Spinal cord (tissue), 10 donors: ENCODE data around the gene HSF4. TPM values are rescaled to one million over a fixed set of nuclear protein-coding genes. Genes with fewer than 3 reads are reported as not detected.

Experiments used
- DNase-seq, 6 donors: peaks; one replicate each; pipeline versions ENCODE4 v3.0.0 to v3.0.0-alpha.2; 2013 to 2015; ENCODE audit warnings: low spot score in 6 of 6, low read depth in 4 of 6
- H3K27ac ChIP-seq: one replicate; pipeline ENCODE4 v1.5.1; 2013; ENCODE audit warnings: low read depth, low read length, control low read depth
- H3K27me3 ChIP-seq: one replicate; pipeline ENCODE4 v1.6.1; 2013; ENCODE audit warnings: low read length; ENCODE audit not compliant: control insufficient read depth, insufficient read depth
- H3K36me3 ChIP-seq: one replicate; pipeline ENCODE4 v1.6.1; 2013; ENCODE audit warnings: low read length; ENCODE audit not compliant: control insufficient read depth, insufficient read depth
- H3K4me1 ChIP-seq: one replicate; pipeline ENCODE4 v1.6.1; 2013; ENCODE audit warnings: low read length; ENCODE audit not compliant: control insufficient read depth, insufficient read depth
- H3K4me3 ChIP-seq: one replicate; pipeline ENCODE4 v1.5.1; 2013; ENCODE audit warnings: low read depth, low read length, control low read depth
- H3K9me3 ChIP-seq: one replicate; pipeline ENCODE4 v1.6.1; 2013; ENCODE audit warnings: low read length; ENCODE audit not compliant: control insufficient read depth, insufficient read depth
- WGBS: methylation state at CpG from one replicate; pipeline ENCODE4 v1.1.5; 2013; ENCODE audit warnings: missing lambda C conversion rate; ENCODE audit not compliant: insufficient coverage; 5-methylcytosine and 5-hydroxymethylcytosine counted together
- polyA plus RNA-seq, 2 donors: library from polyadenylated mRNA; unstranded; fragments of 120-200 nt; gene quantifications; one replicate each; pipeline ENCODE4 v1.2.1, GENCODE V29; 2013; ENCODE audit not compliant: insufficient read length in 2 of 2
- total RNA-seq, 2 donors: library from RNA; depleted of rRNA in 1 of 2; stranded (reverse); fragments of 120-200 nt in 1 of 2; fragments of >200 nt in 1 of 2; gene quantifications; one replicate each; pipeline versions ENCODE4 v1.2.3 to v1.2.4, GENCODE V29; 2013 to 2014
- donor health status: healthy.

Gene HSF4
- total and polyA plus RNA-seq, 4 donors: 14.0 to 55.0 (median 41.5) TPM

DNA sequence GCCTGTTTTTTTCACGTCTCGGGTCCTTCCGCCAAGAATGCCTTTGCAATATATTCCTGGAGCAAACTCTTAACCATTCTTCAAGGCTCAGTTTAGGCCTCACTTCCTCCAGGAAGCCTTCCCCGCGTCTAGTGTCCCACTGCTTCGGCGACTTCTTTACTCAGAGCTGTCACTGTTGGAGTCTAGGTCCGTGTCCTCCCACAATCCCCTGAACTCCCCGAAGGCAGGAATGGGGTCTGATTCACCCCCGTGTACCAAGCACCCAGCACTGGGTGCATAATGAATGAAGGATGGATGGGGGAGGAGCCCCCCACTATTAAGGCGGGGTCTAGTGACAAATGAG lies 18.7 kb downstream of the HSF4 start:
- Histone ChIP-seq H3K27ac (peak overlapping the region; percentile 87), H3K27me3 (no peaks in the 10 kb centered on the region), H3K36me3 (peaks cover 27% of the 10 kb centered on the region), H3K9me3 (no peaks in the 10 kb centered on the region), H3K4me3 (peak overlapping the region; percentile 68), H3K4me1 (peaks cover 50% of the 10 kb centered on the region)
- 3% methylated on average over 6 of the region's 11 CpGs for WGBS
- DNase-seq: no peak

DNA sequence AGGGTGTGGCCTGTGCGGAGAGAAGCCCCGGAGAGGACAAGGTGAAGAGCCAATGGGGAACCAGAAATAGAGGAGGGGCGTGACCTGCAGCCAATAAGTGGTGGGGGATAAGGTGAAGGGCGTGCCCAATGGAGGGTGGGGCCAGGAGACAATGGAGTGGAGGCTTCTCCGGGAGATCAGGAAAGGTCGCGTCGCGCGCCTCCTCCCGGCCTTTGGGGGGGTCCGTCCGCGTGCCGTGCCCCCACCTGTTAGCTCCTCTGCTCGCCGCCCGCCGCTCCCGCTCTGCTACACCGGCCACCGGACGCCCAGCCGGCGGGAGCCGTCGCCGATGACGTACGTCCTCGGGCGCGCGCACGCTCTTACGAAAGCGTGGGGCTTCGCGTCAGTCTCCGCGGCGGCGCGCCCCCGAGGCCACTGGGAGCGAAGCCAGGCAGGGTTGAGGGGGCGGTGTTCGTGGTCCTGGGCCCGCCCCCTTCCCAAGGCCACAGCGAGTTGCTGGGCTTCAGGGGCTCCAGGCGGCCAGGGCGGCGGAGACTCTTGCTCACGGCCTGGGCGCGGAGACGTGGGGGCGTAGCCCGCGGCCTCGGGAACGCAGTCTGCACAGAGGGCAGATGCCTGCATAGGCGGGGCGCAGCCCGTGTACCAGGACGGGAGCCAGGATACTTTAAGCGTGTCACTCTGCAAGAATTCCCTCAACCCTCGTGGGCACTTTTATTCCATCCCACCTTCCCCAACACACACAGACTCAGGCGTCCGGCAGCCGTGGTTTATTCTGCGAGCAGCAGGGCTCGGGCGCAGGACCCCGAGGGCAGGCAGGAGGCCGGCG lies 19.3 kb downstream of the HSF4 start, which contains the start of gene MATCAP1:
Gene MATCAP1, minus strand, starts transcription at position 337 of the 826 bp plus-strand sequence. CDS start 3,353 bp downstream, outside the sequence.
- H3K4me1 ChIP-seq: peaks cover 49% of the 10 kb centered on the region
- H3K36me3 ChIP-seq: peaks cover 31% of the 10 kb centered on the region
- peak within 1 kb of the TSS; percentile 68 for H3K4me3 ChIP-seq
- peak; percentile 91 to 99 (median 92) for DNase-seq
- no peaks in the 10 kb centered on the region for H3K9me3 ChIP-seq
- peak within 1 kb of the TSS; percentile 87 for H3K27ac ChIP-seq
- under 1% methylated on average over 77 of the region's 77 CpGs for WGBS
- H3K27me3 ChIP-seq: no peaks in the 10 kb centered on the region

DNA sequence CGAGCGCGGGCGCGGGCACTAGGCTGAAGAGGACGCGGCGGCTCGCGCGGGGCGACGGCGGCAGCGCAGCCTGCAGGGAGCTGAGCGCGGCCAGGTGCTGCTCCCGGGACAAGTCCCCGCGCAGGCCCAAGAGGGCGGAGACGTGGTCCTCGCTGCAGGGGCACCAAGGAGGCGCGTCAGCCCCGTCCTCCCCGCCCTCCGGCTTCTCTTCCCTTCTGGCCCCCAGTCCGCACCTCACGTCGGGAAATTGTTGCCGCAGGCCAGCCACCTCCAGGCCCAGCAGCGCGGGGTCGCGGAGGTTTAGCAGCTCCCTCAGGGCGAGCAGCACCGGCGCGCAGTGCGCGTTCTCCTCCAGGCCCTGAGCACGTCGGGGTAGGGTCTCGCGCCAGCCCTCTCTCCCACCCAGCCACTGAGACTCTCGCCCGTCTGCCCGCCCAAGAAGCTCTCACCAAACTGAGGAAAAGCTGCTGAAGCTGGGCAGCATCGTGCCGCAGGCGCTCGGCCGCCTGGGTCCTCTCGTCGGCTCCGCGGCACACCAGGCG lies 20.0 kb downstream of the HSF4 start:
- no peak for DNase-seq
- Histone ChIP-seq H3K36me3 (peaks cover 26% of the 10 kb centered on the region), H3K27ac (peak overlapping the region; percentile 87), H3K4me1 (peaks cover 47% of the 10 kb centered on the region), H3K27me3 (no peaks in the 10 kb centered on the region), H3K9me3 (no peaks in the 10 kb centered on the region), H3K4me3 (peak overlapping the region; percentile 68)
- 5% methylated on average over 59 of the region's 59 CpGs for WGBS

DNA sequence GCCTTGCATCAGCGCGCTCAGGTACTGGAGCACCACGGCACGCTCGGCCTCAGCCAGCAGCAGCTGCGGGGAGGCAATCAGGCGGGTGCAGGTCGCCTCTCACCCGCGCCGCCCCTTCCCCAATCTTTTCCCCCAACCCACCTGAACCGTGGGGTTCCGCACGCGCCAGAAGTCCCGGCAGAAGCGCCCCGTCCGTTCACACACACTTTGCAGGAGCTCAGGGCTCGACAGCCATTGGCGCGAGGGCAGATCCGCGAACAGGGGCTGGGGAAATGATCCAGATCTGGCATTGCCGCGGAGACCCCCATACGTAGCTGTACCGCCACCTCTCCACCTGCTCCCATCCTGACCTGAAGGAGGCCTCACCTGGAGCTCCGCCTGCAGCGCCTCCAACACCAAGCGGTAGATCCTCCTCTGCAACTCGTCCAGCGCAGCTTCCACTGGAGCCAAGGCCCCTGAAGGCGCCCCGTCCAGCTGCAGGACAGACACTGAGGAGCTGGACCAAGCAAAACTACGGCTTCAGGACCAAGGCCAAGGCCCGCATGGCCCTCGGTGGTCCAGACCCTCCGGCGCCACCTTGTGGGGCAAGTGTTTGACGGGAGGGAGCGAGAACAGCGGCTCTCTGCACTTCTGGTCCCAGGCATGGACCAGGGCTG lies 20.6 kb downstream of the HSF4 start:
- Histone ChIP-seq H3K27me3 (no peaks in the 10 kb centered on the region), H3K4me1 (peaks cover 47% of the 10 kb centered on the region), H3K36me3 (peaks cover 20% of the 10 kb centered on the region), H3K27ac (peak overlapping the region; percentile 40), H3K9me3 (no peaks in the 10 kb centered on the region), H3K4me3 (no peak overlapping the region)
- 12% methylated on average over 43 of the region's 43 CpGs for WGBS
- DNase-seq: peak in 4 of 6 donors; percentile 70 to 92 (median 80)

DNA sequence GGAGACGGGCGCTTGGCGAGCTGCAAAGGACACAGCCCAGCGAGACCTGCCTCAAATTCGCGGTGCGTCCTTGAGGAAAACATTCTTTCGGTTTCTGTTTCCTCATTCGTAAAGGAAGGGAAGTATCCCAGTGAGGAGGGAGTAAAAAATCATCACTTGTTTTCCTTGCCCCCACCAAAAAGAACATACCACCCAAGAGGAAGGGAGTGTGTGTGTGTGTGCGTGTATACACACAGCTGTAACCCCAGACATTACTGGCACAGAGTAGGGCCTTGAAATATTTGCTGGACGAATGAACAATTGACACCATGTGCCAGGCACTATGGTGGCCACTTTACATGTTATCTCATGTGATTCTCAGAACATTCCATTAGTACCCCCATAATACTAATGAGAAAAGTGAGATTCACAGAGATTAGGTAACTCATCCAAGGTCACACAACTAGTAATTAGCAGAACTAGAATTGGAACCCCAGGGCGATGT lies 21.1 kb downstream of the HSF4 start:
- WGBS: 12% methylated on average over 8 of the region's 12 CpGs
- peaks cover 14% of the 10 kb centered on the region for H3K36me3 ChIP-seq
- no peaks in the 10 kb centered on the region for H3K27me3 ChIP-seq
- peaks cover 44% of the 10 kb centered on the region for H3K4me1 ChIP-seq
- no peaks in the 10 kb centered on the region for H3K9me3 ChIP-seq
- DNase-seq: no peak
- no peak overlapping the region for H3K4me3 ChIP-seq
- H3K27ac ChIP-seq: no peak overlapping the region

DNA sequence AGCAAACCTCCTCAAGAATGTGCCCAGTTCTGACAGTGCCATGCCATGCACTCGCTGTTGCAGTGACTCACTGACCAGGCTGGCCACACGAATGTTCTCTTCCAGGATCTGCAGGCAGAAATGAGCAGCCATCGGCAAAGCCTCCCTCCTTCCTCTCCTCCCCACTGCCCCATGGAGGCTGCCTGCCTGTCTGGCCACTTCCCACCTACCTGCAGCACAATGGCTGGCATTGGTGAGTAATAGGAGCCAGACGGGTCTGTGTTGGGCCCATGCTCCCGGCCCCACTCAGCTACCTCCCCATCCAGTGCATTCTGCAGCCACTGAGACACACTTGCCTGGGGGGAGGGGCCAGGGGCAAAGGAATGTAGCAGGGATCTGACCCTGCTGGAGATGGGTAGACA lies 22.0 kb downstream of the HSF4 start:
- H3K27me3 ChIP-seq: no peaks in the 10 kb centered on the region
- H3K36me3 ChIP-seq: peaks cover 13% of the 10 kb centered on the region
- H3K27ac ChIP-seq: no peak overlapping the region
- DNase-seq: no peak
- no peaks in the 10 kb centered on the region for H3K9me3 ChIP-seq
- H3K4me1 ChIP-seq: peaks cover 42% of the 10 kb centered on the region
- no peak overlapping the region for H3K4me3 ChIP-seq
- 93% methylated on average over 3 of the region's 5 CpGs for WGBS

DNA sequence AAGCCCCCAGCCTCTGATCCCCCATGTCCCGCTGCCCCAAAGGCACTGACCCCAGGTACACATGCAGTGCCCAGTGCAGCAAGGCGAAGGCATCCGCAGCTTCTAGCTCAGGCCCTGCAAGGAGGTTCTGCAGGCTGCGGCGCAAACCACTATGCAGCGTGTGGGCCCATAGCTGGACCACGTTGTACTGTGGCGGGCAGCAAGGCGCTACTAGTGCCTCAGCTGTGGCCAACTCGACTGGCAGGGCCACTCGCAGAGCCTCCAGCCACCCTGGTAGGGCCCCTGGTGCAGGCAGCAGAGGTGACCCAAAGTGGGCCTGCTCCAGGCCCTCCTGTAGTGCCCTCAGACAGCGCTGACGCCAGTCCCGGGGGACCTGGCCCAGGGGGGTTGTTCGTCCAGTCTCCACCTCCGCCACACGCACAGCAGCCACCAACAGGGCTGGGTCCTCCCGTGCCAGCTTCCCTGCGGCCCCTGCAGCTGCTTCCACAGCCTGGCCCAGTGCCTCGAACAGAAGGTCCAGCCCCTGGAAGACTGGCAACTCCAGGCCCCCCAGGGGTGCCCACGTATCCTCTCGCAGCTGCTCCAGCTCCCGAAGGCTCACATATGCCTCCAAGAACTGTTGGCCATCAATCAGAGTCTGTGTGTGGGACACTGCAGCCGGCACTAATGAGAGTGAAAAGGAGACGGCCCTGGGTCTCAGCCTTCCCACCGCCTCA lies 22.8 kb downstream of the HSF4 start:
- Histone ChIP-seq H3K9me3 (no peaks in the 10 kb centered on the region), H3K4me3 (no peak overlapping the region), H3K27ac (no peak overlapping the region), H3K4me1 (peaks cover 45% of the 10 kb centered on the region), H3K36me3 (peaks cover 13% of the 10 kb centered on the region), H3K27me3 (no peaks in the 10 kb centered on the region)
- 49% methylated on average over 23 of the region's 26 CpGs for WGBS
- DNase-seq: peak in 1 of 6 donors; percentile 72

DNA sequence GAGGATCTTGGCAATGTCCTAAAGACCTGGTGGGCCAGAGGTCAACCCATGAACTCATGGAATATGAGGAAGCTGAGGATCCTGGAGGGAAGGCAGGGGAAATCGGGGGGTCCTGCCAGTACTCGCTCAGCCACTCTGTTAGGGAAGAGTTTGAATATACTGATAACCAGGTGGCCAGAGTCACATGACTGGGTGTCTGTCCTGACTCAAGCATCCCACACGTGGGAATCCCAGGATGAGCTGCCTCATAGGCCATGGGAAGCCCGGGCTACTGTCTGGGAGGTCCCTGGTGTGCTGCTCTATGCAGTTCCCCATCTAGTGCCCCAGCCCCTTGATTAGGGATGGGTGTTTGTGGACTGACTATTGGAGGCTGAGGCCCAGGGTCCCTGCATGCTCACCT lies 23.8 kb downstream of the HSF4 start:
- H3K4me1 ChIP-seq: peaks cover 52% of the 10 kb centered on the region
- H3K4me3 ChIP-seq: no peak overlapping the region
- no peak overlapping the region for H3K27ac ChIP-seq
- H3K9me3 ChIP-seq: no peaks in the 10 kb centered on the region
- H3K27me3 ChIP-seq: no peaks in the 10 kb centered on the region
- DNase-seq: no peak
- 78% methylated on average over 4 of the region's 4 CpGs for WGBS
- peaks cover 18% of the 10 kb centered on the region for H3K36me3 ChIP-seq

DNA sequence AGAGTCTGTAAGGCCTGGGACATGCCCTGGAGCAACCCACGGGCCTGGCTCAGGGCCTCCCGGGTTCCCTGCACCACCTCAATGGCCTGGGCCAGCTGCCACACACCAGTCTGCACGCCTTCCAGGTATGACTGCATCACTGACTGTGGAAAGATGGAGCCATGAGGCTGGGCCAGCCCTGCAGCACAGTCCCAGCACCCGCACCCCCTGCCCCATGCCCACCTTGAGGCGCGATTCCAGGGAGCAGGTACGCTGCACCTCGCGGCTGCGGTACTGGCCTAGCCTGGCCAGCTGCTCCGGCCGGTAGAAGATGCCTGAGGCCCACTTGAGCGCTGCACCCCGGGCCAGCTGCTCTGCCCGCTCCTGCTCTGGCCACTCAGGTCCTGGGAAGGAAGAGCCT lies 24.3 kb downstream of the HSF4 start:
- H3K36me3 ChIP-seq: peaks cover 22% of the 10 kb centered on the region
- no peak overlapping the region for H3K4me3 ChIP-seq
- 89% methylated on average over 12 of the region's 15 CpGs for WGBS
- no peak overlapping the region for H3K27ac ChIP-seq
- H3K9me3 ChIP-seq: no peaks in the 10 kb centered on the region
- H3K4me1 ChIP-seq: peaks cover 55% of the 10 kb centered on the region
- H3K27me3 ChIP-seq: no peaks in the 10 kb centered on the region
- no peak for DNase-seq
